ENCODE results near the gene UBC. TPM values are rescaled to one million over a fixed set of nuclear protein-coding genes. Genes with fewer than 3 reads are reported as not detected.

Gene UBC
- total and polyA plus RNA-seq, 9 of the 15 experiments (the other 6 are each of a cell fraction or from before 2014, with no cell fraction given) = 533 to 1,153 (median 813) TPM

GRCh38 chr12:124917135-124917840, 2.8 kb upstream of the UBC start (continued):
- TF ChIP-seq, protein P1, sequence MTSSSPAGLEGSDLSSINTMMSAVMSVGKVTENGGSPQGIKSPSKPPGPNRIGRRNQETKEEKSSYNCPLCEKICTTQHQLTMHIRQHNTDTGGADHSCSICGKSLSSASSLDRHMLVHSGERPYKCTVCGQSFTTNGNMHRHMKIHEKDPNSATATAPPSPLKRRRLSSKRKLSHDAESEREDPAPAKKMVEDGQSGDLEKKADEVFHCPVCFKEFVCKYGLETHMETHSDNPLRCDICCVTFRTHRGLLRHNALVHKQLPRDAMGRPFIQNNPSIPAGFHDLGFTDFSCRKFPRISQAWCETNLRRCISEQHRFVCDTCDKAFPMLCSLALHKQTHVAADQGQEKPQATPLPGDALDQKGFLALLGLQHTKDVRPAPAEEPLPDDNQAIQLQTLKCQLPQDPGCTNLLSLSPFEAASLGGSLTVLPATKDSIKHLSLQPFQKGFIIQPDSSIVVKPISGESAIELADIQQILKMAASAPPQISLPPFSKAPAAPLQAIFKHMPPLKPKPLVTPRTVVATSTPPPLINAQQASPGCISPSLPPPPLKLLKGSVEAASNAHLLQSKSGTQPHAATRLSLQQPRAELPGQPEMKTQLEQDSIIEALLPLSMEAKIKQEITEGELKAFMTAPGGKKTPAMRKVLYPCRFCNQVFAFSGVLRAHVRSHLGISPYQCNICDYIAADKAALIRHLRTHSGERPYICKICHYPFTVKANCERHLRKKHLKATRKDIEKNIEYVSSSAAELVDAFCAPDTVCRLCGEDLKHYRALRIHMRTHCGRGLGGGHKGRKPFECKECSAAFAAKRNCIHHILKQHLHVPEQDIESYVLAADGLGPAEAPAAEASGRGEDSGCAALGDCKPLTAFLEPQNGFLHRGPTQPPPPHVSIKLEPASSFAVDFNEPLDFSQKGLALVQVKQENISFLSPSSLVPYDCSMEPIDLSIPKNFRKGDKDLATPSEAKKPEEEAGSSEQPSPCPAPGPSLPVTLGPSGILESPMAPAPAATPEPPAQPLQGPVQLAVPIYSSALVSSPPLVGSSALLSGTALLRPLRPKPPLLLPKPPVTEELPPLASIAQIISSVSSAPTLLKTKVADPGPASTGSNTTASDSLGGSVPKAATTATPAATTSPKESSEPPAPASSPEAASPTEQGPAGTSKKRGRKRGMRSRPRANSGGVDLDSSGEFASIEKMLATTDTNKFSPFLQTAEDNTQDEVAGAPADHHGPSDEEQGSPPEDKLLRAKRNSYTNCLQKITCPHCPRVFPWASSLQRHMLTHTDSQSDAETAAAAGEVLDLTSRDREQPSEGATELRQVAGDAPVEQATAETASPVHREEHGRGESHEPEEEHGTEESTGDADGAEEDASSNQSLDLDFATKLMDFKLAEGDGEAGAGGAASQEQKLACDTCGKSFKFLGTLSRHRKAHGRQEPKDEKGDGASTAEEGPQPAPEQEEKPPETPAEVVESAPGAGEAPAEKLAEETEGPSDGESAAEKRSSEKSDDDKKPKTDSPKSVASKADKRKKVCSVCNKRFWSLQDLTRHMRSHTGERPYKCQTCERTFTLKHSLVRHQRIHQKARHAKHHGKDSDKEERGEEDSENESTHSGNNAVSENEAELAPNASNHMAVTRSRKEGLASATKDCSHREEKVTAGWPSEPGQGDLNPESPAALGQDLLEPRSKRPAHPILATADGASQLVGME (CRISPR knock-in tag; IDR thresholded peaks at IDR 0.05) = no peak
- TF ChIP-seq TCF7L2 (IDR thresholded peaks at IDR 0.05; ENCODE audit: low read depth, low read length) = no peak
- TF ChIP-seq SMAD2 (IDR thresholded peaks at IDR 0.05; ENCODE audit: low read depth, low read length) = no peak
- no peak for TF ChIP-seq DDX20 (tag; IDR thresholded peaks at IDR 0.05; ENCODE audit: low read depth)
- TF ChIP-seq, protein P2, sequence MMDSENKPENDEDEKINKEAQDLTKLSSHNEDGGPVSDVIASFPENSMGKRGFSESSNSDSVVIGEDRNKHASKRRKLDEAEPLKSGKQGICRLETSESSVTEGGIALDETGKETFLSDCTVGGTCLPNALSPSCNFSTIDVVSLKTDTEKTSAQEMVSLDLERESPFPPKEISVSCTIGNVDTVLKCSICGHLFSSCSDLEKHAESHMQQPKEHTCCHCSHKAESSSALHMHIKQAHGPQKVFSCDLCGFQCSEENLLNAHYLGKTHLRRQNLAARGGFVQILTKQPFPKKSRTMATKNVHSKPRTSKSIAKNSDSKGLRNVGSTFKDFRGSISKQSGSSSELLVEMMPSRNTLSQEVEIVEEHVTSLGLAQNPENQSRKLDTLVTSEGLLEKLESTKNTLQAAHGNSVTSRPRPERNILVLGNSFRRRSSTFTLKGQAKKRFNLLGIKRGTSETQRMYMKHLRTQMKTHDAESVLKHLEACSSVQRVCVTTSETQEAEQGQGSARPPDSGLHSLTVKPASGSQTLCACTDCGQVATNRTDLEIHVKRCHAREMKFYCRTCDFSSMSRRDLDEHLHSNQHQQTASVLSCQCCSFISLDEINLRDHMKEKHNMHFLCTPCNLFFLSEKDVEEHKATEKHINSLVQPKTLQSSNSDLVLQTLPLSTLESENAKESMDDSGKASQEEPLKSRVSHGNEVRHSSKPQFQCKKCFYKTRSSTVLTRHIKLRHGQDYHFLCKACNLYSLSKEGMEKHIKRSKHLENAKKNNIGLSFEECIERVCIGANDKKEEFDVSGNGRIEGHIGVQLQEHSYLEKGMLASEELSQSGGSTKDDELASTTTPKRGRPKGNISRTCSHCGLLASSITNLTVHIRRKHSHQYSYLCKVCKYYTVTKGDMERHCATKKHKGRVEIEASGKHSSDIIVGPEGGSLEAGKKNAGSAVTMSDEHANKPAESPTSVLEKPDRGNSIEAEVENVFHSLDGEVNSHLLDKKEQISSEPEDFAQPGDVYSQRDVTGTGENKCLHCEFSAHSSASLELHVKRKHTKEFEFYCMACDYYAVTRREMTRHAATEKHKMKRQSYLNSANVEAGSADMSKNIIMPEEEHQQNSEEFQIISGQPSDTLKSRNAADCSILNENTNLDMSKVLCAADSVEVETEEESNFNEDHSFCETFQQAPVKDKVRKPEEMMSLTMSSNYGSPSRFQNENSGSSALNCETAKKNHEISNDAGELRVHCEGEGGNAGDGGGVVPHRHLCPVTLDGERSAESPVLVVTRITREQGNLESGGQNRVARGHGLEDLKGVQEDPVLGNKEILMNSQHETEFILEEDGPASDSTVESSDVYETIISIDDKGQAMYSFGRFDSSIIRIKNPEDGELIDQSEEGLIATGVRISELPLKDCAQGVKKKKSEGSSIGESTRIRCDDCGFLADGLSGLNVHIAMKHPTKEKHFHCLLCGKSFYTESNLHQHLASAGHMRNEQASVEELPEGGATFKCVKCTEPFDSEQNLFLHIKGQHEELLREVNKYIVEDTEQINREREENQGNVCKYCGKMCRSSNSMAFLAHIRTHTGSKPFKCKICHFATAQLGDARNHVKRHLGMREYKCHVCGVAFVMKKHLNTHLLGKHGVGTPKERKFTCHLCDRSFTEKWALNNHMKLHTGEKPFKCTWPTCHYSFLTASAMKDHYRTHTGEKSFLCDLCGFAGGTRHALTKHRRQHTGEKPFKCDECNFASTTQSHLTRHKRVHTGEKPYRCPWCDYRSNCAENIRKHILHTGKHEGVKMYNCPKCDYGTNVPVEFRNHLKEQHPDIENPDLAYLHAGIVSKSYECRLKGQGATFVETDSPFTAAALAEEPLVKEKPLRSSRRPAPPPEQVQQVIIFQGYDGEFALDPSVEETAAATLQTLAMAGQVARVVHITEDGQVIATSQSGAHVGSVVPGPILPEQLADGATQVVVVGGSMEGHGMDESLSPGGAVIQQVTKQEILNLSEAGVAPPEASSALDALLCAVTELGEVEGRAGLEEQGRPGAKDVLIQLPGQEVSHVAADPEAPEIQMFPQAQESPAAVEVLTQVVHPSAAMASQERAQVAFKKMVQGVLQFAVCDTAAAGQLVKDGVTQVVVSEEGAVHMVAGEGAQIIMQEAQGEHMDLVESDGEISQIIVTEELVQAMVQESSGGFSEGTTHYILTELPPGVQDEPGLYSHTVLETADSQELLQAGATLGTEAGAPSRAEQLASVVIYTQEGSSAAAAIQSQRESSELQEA (IDR thresholded peaks at IDR 0.05; ENCODE audit: low read depth) = no peak
- no peak for TF ChIP-seq HMG20A (CRISPR knock-in tag; conservative IDR thresholded peaks at IDR 0.05)
- no peak for TF ChIP-seq ZNF586 (CRISPR knock-in tag; conservative IDR thresholded peaks at IDR 0.05)
- no peak for TF ChIP-seq NFXL1 (CRISPR knock-in tag; IDR thresholded peaks at IDR 0.05)
- TF ChIP-seq HNRNPL (IDR thresholded peaks at IDR 0.05; ENCODE audit: low read depth, low read length) = no peak
- TF ChIP-seq PHF21A (IDR thresholded peaks at IDR 0.05; ENCODE audit: borderline replicate concordance, low read depth) = peak; percentile 98
- TF ChIP-seq KDM1A (IDR thresholded peaks at IDR 0.05) = no peak
- TF ChIP-seq LARP7 (IDR thresholded peaks at IDR 0.05) = no peak
- no peak for TF ChIP-seq ATF1 (CRISPR knock-in tag; IDR thresholded peaks at IDR 0.05)
- peak; percentile 92 for TF ChIP-seq ATF1 (tag; IDR thresholded peaks at IDR 0.05)
- TF ChIP-seq POLR2G (IDR thresholded peaks at IDR 0.05; ENCODE audit: low read depth, low read length) = peak; percentile 79
- TF ChIP-seq ZNF436 (CRISPR knock-in tag; IDR thresholded peaks at IDR 0.05) = no peak
- no peak for TF ChIP-seq ZNF695 (CRISPR knock-in tag; IDR thresholded peaks at IDR 0.05)

Data from K562 (cell line).